Stimulated activated CD8-positive, alpha-beta memory T cell treated with anti-CD3 and anti-CD28 coated beads, Interleukin-7, amount 100 ng/mL, for 4 hours (primary cell): ENCODE data around the gene SPEM1.

Experiments used
- DNase-seq, 2 donors: peaks; one replicate each; pipeline ENCODE4 v3.0.0-alpha.2; 2020; ENCODE audit warnings: low read depth in 2 of 2

The SPEM1 gene

DNA sequence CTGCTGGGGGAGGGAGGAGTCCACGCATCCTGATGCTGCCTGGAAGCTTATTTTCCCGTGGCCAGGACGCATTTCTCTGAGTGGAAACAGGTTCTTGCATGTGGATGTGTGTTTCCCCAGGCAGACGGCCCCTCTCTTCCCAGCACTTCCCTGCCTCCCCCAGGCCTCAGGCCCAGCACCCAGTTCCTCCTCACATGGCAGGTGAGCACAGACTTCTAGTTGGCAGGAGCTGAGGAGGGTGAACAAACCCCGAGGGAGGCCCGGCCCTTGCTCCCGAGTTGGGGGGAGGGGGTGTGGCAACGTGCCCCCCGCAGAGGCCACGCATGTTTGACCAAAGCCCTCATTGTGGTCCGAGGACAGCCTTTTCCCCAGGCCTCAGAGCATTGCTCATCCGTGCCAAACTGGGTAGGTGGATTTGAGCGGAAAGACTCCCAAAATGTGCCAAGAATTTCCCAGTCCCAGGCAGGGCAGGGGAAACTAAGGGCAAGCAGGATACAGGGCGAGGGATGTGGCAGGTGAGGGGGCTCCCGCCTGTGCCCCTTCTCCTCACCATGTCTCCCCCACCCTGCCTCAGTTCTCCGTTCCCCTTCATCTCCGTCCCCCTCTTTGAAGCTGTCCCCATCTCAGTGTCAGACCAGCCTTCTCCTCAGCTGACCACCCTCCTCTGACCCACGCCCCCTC is 1.5 kb upstream of the SPEM1 start:
- no peak for DNase-seq

DNA sequence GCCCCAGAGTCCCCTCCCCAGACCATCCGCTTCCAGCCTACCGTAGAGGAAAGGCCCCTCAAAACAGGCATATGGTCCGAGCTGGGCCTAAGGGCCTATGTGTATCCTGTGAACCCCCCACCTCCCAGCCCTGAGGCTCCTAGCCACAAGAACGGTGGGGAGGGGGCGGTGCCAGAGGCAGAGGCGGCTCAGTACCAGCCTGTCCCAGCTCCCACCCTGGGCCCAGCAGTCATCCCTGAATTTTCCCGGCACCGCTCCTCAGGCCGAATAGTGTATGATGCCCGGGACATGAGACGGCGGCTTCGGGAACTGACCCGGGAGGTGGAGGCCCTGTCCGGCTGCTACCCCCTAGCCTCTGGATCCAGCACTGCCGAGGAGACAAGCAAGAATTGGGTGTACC is 1.1 kb downstream of the SPEM1 start:
- DNase-seq, result no peak

DNA sequence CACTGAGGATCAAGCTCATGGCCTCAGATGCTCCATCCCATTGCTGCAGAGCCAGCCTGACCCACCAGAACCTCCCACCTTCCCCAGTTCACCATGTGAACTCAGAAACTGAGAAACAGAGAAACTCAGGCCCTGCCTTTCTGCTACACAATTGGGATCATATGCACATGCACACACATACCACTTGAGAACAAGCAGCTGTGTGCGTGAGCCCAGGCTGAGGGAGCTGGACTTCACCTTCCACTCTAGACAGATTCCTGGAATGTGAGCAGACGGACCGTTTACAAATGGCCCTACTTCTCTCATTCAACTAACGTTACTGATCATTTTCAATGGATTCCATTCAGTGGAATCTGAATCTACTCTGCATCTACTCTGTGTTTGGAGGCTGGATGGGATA is 3.6 kb downstream of the SPEM1 start:
- DNase-seq, result no peak

- DNase-seq, result no peak
Observed at GRCh38 chr17:7425316-7425715, 5.2 kb downstream of the SPEM1 start, which contains the start of gene SPEM2. Gene SPEM2 (plus strand): TSS chr17:7425616. CDS start chr17:7425689, 73 bp downstream.

DNA sequence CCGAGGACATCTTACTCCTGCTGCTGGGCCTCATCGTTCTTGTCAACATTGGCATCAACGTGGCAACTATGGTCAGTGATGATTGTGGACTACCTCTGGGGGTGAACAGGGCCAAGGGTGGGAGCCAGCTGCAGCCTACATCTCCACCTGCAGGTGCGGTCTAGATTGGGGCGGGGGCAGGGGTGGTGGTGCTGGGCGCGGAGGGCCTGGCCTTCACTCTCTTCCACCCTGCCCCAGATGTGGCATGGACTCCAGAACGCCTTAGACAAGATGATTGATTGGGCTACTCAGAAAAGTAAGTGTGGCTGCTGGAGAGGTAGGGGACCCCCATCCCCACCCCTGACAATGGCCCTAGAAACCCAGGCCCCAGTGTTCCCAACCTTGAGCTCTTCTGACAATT is 5.6 kb downstream of the SPEM1 start:
- no peak for DNase-seq

DNA sequence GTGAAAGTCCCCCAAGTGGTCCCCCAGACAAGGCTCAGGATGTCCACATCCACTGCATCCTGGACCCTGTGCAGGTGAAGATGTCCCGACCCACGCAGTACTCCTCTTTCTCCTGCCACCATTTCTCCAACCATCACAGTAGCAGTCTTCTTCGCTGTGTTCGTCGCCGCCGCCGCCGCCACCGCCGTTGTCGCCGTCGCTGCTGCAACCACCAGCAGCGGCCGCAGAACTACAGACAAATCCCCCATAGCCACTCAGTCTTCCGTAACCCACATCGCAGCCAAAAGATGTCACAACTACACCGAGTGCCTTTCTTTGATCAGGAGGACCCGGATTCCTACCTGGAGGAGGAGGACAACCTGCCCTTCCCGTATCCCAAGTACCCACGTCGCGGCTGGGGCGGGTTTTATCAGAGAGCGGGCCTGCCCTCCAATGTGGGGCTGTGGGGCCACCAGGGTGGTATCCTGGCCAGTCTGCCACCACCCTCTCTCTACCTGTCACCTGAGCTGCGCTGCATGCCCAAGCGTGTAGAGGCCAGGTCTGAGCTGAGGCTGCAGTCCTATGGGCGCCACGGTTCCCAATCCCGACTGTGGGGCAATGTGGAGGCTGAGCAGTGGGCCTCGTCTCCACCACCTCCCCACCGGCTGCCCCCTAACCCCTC is 6.2 kb downstream of the SPEM1 start:
- no peak for DNase-seq

DNA sequence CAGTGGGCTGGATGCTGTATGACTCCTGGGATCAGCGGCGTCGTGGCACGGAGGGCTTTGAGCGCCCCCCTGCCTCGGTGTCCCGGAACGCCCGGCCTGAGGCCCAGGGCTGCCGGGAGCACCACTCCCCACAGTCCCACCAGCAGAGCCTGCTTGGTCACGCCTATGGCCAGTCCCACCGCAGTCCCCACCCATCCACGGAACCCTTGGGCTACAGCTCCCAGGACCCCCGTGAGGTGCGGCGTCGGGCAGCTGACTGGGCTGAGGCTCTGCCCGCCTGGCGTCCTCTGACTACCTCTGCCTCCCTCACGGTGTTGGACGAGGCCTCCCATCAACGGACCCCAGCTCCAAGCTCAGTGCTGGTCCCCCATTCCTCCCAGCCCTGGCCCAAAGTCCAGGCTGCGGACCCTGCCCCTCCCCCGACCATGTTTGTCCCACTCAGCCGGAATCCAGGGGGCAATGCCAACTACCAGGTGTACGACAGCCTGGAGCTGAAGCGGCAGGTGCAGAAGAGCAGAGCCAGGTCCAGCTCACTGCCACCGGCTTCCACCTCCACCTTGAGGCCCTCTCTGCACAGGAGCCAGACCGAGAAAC is 6.9 kb downstream of the SPEM1 start:
- no peak for DNase-seq

- DNase-seq, result no peak
Observed at GRCh38 chr17:7427549-7427948, 7.4 kb downstream of the SPEM1 start.

GRCh38 chr17:7428557-7428956 is 8.4 kb downstream of the SPEM1 start, which contains the start of gene SPEM3:
Gene SPEM3 (plus strand): TSS chr17:7428857. CDS start chr17:7428903, 46 bp downstream.
- no peak for DNase-seq

DNA sequence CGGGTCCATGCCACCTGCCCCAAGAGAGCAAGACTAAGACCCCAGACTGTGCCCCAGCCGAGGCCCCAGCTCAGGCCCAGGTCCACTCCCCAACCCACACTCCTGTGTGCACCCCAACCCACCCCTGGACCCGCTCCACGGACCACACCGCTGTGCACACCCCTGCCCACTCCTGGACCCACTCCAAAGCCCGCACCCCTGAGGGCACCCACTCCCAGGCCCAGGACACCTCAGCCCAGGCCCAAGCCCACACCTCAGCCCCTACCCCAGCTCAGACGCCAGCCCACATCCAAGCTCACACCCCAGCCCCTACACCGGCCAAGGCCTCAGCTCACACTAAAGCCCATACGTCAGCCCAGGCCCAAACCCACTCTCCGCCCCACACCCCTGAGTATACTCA is 9.6 kb downstream of the SPEM1 start:
- no peak for DNase-seq

DNA sequence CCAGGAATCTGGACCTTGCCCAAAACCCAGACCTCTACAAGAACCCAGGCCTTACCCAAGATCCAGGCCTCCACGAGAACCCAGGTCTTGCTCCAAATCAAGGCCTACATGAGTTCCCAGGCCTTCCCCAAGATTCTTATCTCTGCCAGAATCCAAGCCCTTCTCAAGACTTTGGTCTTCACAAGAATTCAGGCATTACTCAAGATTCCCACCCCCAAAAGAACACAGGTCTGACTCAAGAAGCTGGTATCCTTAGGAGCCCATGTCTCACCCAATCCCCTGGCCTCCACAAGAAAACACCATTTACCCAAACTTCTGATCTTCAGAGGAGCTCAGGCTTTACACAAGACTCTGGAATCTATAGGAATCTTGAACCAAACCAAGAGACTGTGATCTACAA is 11.1 kb downstream of the SPEM1 start:
- no peak for DNase-seq

GRCh38 chr17:7432296-7432695 is 12.2 kb downstream of the SPEM1 start:
- no peak for DNase-seq

- DNase-seq, result peak; percentile 19 to 42
Observed at GRCh38 chr17:7435676-7436555, 15.8 kb downstream of the SPEM1 start.

DNA sequence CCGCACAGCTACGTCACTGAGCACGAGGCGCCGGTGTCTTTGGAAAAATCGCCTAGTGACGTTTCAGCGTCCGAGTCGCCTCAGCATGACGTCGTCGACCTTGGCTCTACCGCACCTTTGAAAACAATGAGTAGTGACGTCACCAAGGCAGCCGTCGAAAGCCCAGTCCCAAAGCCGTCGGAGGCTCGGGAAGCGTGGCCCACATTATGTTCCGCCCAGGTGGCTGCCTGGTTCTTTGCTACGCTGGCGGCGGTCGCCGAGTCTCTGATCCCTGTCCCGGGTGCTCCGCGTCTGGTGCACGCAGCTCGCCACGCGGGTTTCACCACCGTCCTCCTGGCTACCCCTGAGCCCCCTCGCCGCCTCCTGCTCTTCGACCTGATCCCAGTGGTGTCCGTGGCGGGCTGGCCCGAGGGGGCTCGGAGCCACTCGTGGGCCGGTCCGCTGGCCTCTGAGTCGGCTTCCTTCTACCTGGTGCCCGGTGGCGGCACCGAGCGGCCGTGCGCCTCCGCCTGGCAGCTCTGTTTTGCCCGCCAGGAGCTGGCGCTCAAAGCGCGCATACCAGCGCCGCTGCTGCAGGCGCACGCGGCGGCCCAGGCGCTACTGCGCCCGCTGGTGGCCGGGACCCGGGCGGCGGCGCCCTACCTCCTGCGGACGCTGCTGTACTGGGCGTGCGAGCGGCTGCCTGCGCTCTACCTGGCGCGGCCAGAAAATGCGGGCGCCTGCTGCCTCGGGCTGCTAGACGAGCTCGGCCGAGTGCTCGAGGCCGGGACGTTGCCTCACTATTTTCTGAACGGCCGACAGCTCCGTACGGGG is 16.6 kb downstream of the SPEM1 start:
- peak; percentile 43 to 77 for DNase-seq

DNA sequence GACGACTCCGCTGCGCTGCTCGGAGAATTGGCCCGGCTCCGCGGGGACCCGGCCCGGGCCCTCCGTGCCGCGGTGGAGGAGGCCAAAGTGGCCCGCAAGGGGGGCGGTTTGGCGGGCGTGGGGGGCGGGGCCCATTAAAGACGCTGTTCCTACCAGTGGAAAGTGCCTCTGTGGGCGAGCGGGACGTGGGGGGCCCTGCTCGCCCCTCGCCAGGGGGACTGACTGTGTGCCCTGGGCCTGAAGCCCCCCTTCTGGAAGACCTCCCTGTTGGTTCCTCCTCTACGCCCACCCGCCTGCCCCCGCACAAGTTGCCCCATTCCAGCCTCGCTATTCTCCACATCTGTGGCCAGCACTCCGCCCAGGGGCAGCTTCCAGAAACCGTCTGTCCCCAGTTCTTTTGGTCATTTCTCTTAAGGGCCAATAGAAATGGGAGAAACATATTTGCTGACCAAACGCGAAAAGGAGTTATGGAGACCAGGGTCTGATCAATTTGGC is 17.3 kb downstream of the SPEM1 start:
- no peak for DNase-seq

DNA sequence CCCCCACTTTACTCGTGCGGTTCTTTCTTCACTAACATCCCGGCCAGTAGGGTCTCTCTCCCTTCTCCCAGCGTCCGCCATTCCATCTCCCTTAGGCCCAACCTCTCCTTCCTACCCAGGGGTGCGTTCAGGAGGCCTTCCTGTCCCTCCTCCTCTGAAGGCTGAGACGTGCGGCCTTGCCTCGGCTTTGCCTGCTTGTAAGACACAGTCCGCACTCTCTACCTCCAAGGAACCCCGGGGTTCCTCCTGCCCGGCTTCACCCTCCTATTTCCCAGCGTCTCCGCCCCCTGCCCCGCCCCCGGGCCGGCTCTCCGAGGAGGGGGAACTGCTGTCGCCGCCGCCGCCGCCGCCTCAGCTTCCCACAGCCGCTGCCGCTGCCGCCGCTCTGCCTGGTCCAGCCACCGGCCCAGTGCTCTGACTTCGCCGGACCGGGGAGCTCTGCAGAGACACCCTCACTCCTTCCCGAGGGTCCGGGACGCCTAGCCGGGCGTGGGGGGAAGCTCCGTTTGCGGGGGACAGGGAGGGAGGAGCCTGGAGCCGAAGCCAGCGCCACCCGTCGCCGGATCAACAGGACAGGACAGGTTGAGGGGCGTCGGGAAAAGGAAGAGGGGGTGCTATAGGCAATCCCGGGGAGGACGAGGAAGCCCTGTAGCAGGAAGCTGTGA is 18.0 kb downstream of the SPEM1 start:
- peak in 1 of 2 donors; percentile 52 for DNase-seq

GRCh38 chr17:7438656-7439460 is 18.7 kb downstream of the SPEM1 start:
- no peak for DNase-seq

- DNase-seq, result no peak
Observed at GRCh38 chr17:7439462-7440112, 19.5 kb downstream of the SPEM1 start, which contains the start of gene FGF11. Gene FGF11 (plus strand): TSS chr17:7439512. CDS start chr17:7439621, 109 bp downstream.
